Keratinocyte (primary cell): ENCODE results near the gene USP16. TPM values are rescaled to one million over a fixed set of nuclear protein-coding genes. Genes with fewer than 3 reads are reported as not detected.
"Not testable (repeated sequence)": the region's sequence is repeated elsewhere in the genome, so short reads cannot be mapped to it uniquely, and the experiment has no call there.

Experiments
- DNase-seq: peaks from one replicate; pipeline ENCODE4 v3.0.0-alpha.2; 2011; ENCODE audit warnings: low read depth, missing footprints, low spot score
- FAIRE-seq: peaks from 2 replicates; lab custom pipeline; 2011; peaks lifted over from hg19 to GRCh38; lab: Jason Lieb, UNC
- H2AFZ ChIP-seq: 2 replicates; pipeline ENCODE4 v1.6.0; 2012; ENCODE audit warnings: low read length, control low read depth, inconsistent platforms; ENCODE audit not compliant: control insufficient read depth
- H3K27ac ChIP-seq: 2 replicates; pipeline ENCODE4 v1.5.1; 2011; ENCODE audit warnings: low read length; ENCODE audit not compliant: control insufficient read depth, insufficient read depth
- H3K27me3 ChIP-seq: 3 replicates; pipeline ENCODE4 v1.6.0; 2011; ENCODE audit warnings: low read length; ENCODE audit not compliant: control insufficient read depth, insufficient read depth; ENCODE audit errors: extremely low read depth
- H3K36me3 ChIP-seq, 2 experiments: 2 replicates in 1 of 2; 3 replicates in 1 of 2; pipeline ENCODE4 v1.5.1; 2011; ENCODE audit warnings: low read length in 2 of 2, mild to moderate bottlenecking in 1 of 2; ENCODE audit not compliant: control insufficient read depth in 2 of 2, insufficient read depth in 2 of 2; ENCODE audit errors: extremely low read depth in 1 of 2
- H3K4me1 ChIP-seq: 3 replicates; pipeline ENCODE4 v1.5.1; 2011; ENCODE audit warnings: low read length; ENCODE audit not compliant: control insufficient read depth, insufficient read depth; ENCODE audit errors: extremely low read depth
- H3K4me2 ChIP-seq: 3 replicates; pipeline ENCODE4 v1.6.0; 2011; ENCODE audit warnings: low read depth, low read length; ENCODE audit not compliant: control insufficient read depth, insufficient read depth; ENCODE audit errors: extremely low read depth
- H3K4me3 ChIP-seq, 3 experiments: fragments of 200-600 bp in 1 of 3; sonication (generic) in 1 of 3; 2 replicates in 2 of 3; 3 replicates in 1 of 3; pipeline ENCODE4 v1.5.1; 2011 to 2016; ENCODE audit warnings: low read length in 3 of 3, mild to moderate bottlenecking in 3 of 3, control low read depth in 2 of 3, inconsistent platforms in 1 of 3, low read depth in 1 of 3, mixed read lengths in 1 of 3, mixed run types in 1 of 3, moderate library complexity in 1 of 3; ENCODE audit not compliant: control insufficient read depth in 2 of 3, insufficient read depth in 2 of 3; ENCODE audit errors: extremely low read depth in 1 of 3
- H3K79me2 ChIP-seq: 2 replicates; pipeline ENCODE4 v1.6.0; 2012; ENCODE audit warnings: low read length; ENCODE audit not compliant: control insufficient read depth, insufficient read depth
- H3K9ac ChIP-seq: 3 replicates; pipeline ENCODE4 v1.6.0; 2011; ENCODE audit warnings: low read length; ENCODE audit not compliant: control insufficient read depth, insufficient read depth; ENCODE audit errors: extremely low read depth
- H3K9me1 ChIP-seq: 3 replicates; pipeline ENCODE4 v1.6.0; 2011; ENCODE audit warnings: low read length; ENCODE audit not compliant: control insufficient read depth, insufficient read depth; ENCODE audit errors: extremely low read depth
- H3K9me3 ChIP-seq: 2 replicates; pipeline ENCODE4 v1.5.1; 2012; ENCODE audit warnings: low read depth, low read length; ENCODE audit not compliant: control insufficient read depth
- H4K20me1 ChIP-seq: 3 replicates; pipeline ENCODE4 v1.6.0; 2011; ENCODE audit warnings: low read length; ENCODE audit not compliant: control insufficient read depth, insufficient read depth; ENCODE audit errors: extremely low read depth
- CTCF ChIP-seq, 3 experiments: IDR thresholded peaks in 1 of 3; conservative IDR thresholded peaks in 1 of 3; optimal IDR thresholded peaks in 1 of 3; 2 replicates in 2 of 3; 3 replicates in 1 of 3; pipeline versions ENCODE3 to v1.5.1; 2011; ENCODE audit warnings: low read length in 3 of 3, mild to moderate bottlenecking in 3 of 3, moderate library complexity in 2 of 3, control low read depth in 1 of 3, inconsistent platforms in 1 of 3; ENCODE audit not compliant: insufficient read depth in 2 of 3; ENCODE audit errors: extremely low read depth in 1 of 3
- EZH2 ChIP-seq: IDR thresholded peaks from one replicate; pipeline ENCODE4 v1.6.1; 2012; ENCODE audit warnings: inconsistent platforms, mild to moderate bottlenecking, low read length, moderate library complexity
- dilution Hi-C: fragments of 300-500 bp; cut with MboI; formaldehyde crosslinking; loops from one replicate; pipeline ENCODE4 v1.7.0; 2020; ENCODE audit warnings: low sequenced_read_pairs; ENCODE audit not compliant: extremely low pct_ligation_motif_present
- polyA plus RNA-seq, 5 experiments: library from polyadenylated mRNA; depleted of rRNA in 3 of 5; stranded (reverse) in 3 of 5; stranded (forward) in 1 of 5; unstranded in 1 of 5; fragments of >200 nt; gene quantifications; 1 replicate in 1 of 5; 2 replicates in 3 of 5; 3 replicates in 1 of 5; pipeline versions ENCODE4 v1.2.1 to v1.2.3, GENCODE V29; 2011 to 2012; ENCODE audit warnings: missing spikeins in 2 of 5, low read depth in 1 of 5, low replicate concordance in 1 of 5

Gene USP16
- polyA plus RNA-seq, 1 donor (not counting 4 experiments of a cell fraction or from before 2014, with no cell fraction given), result 26.7 TPM

- no peaks in the 10 kb centered on the region for H4K20me1 ChIP-seq
- H3K27me3 ChIP-seq, result no peaks in the 10 kb centered on the region
- H3K36me3 ChIP-seq, result peaks cover 11 to 14% of the 10 kb centered on the region in 2 experiments
- peaks cover 14% of the 10 kb centered on the region for H3K4me1 ChIP-seq
- H3K27ac ChIP-seq, result no peak overlapping the region
- no peaks in the 10 kb centered on the region for H3K9me3 ChIP-seq
- DNase-seq, result no peak
- H3K79me2 ChIP-seq, result peaks cover 38% of the 10 kb centered on the region
- H2AFZ ChIP-seq, result no peak overlapping the region
- no peak overlapping the region for H3K9ac ChIP-seq
- no peak overlapping the region for H3K4me2 ChIP-seq
- H3K9me1 ChIP-seq, result no peaks in the 10 kb centered on the region
- TF ChIP-seq CTCF (optimal IDR thresholded peaks at IDR 0.05 in 1 of 3, IDR thresholded peaks at IDR 0.05 in 1 of 3, conservative IDR thresholded peaks at IDR 0.05 in 1 of 3; ENCODE audit: extremely low read depth in 1 of 3, insufficient read depth in 2 of 3, low read length in 3 of 3), result no peak
- no peak for TF ChIP-seq EZH2
- FAIRE-seq, result no peak
- dilution Hi-C loops, result no loop called here
- H3K4me3 ChIP-seq, result no peak overlapping the region
Measured at GRCh38 chr21:28986677-28987076, 37.8 kb upstream of the USP16 start.

GRCh38 chr21:28988146-28988545, 36.3 kb upstream of the USP16 start:
- FAIRE-seq, dilution Hi-C loops: not testable (repeated sequence)
- H3K79me2 ChIP-seq, result peaks cover 48% of the 10 kb centered on the region

GRCh38 chr21:28991861-28992525, 32.5 kb upstream of the USP16 start:
- Histone ChIP-seq H2AFZ (peak overlapping the region; percentile 87), H3K9me3 (no peaks in the 10 kb centered on the region), H3K36me3 (peaks cover 0 to 6% of the 10 kb centered on the region in 2 experiments), H3K4me2 (peak overlapping the region; percentile 99), H3K27me3 (no peaks in the 10 kb centered on the region), H3K9me1 (no peaks in the 10 kb centered on the region), H3K79me2 (peaks cover 48% of the 10 kb centered on the region), H3K27ac (peak overlapping the region; percentile 81), H3K4me1 (peaks cover 19% of the 10 kb centered on the region), H4K20me1 (no peaks in the 10 kb centered on the region), H3K9ac (peak overlapping the region; percentile 91), H3K4me3 (peak overlapping the region; percentile 87 to 95 (median 94))
- DNase-seq, result no peak
- dilution Hi-C loops, result no loop called here
- FAIRE-seq, result no peak
- TF ChIP-seq EZH2 (no peak), CTCF (optimal IDR thresholded peaks at IDR 0.05 in 1 of 3, IDR thresholded peaks at IDR 0.05 in 1 of 3, conservative IDR thresholded peaks at IDR 0.05 in 1 of 3; ENCODE audit: extremely low read depth in 1 of 3, insufficient read depth in 2 of 3, low read length in 3 of 3) (no peak)

More at GRCh38 chr21:28988146-28988545, 36.3 kb upstream of the USP16 start:
- H3K36me3 ChIP-seq, H3K9ac ChIP-seq, H3K9me1 ChIP-seq, H3K27me3 ChIP-seq, H3K4me3 ChIP-seq, H2AFZ ChIP-seq, H3K9me3 ChIP-seq, H4K20me1 ChIP-seq: not testable (repeated sequence)
- peaks cover 15% of the 10 kb centered on the region for H3K4me1 ChIP-seq
- H3K27ac ChIP-seq, result peak overlapping the region; percentile 64
- DNase-seq, result peak; percentile 21
- H3K4me2 ChIP-seq, result peak overlapping the region; percentile 58
